Kidney (tissue), 14 donors: Measurements from ENCODE around the gene HAPLN2. TPM values are rescaled to one million over a fixed set of nuclear protein-coding genes. Genes with fewer than 3 reads are reported as not detected.

Experiments used
- DNase-seq, 5 donors: peaks; one replicate each; pipeline ENCODE4 v3.0.0-alpha.2; 2013 to 2020
- FAIRE-seq: peaks from 2 replicates; lab custom pipeline; 2012; peaks lifted over from hg19 to GRCh38; lab: Jason Lieb, UNC
- H3K27ac ChIP-seq, 2 donors: one replicate each; pipeline ENCODE4 v1.7.0; 2013; ENCODE audit warnings: low read depth in 2 of 2, low read length in 2 of 2, inconsistent platforms in 1 of 2
- H3K27me3 ChIP-seq: one replicate; pipeline ENCODE4 v1.7.1; 2013; ENCODE audit warnings: low read length, inconsistent platforms; ENCODE audit not compliant: control insufficient read depth, insufficient read depth
- H3K36me3 ChIP-seq, 3 donors: one replicate each; pipeline versions ENCODE4 v1.7.0 to v1.7.1; 2013; ENCODE audit warnings: low read length in 3 of 3, control low read depth in 1 of 3, inconsistent platforms in 1 of 3; ENCODE audit not compliant: insufficient read depth in 3 of 3, control insufficient read depth in 2 of 3
- H3K4me1 ChIP-seq, 3 donors: one replicate each; pipeline versions ENCODE4 v1.7.0 to v1.7.1; 2013; ENCODE audit warnings: low read length in 3 of 3, inconsistent platforms in 1 of 3, low read depth in 1 of 3; ENCODE audit not compliant: control insufficient read depth in 2 of 3, insufficient read depth in 2 of 3
- H3K4me3 ChIP-seq, 3 donors: one replicate each; pipeline versions ENCODE4 v1.7.0 to v1.8.1; 2013; ENCODE audit warnings: low read length in 3 of 3, control low read depth in 1 of 3, inconsistent platforms in 1 of 3
- H3K9ac ChIP-seq, 3 donors: one replicate each; pipeline versions ENCODE4 v1.7.0 to v1.7.1; 2013; ENCODE audit warnings: low read length in 3 of 3, control low read depth in 1 of 3, inconsistent platforms in 1 of 3
- H3K9me3 ChIP-seq, 3 donors: one replicate each; pipeline versions ENCODE4 v1.7.0 to v1.7.1; 2013; ENCODE audit warnings: low read length in 3 of 3, control low read depth in 1 of 3, inconsistent platforms in 1 of 3; ENCODE audit not compliant: control insufficient read depth in 2 of 3, insufficient read depth in 1 of 3
- CTCF ChIP-seq: IDR thresholded peaks from 3 replicates; pipeline ENCODE4 v1.5.1; 2012; ENCODE audit warnings: mild to moderate bottlenecking, moderate library complexity, borderline replicate concordance; ENCODE audit not compliant: insufficient read depth; ENCODE audit errors: extremely low read depth
- intact Hi-C: fragments of 100-400 bp; cut with DNase I; formaldehyde crosslinking; loops from one replicate; pipeline ENCODE4 v1.11.1; 2022
- polyA plus RNA-seq: library from polyadenylated mRNA; stranded (reverse); fragments of 350-450 nt; fragmentation: Illumina TruSeq; extraction: RNeasy Lipid Tissue Mini Kit (QIAGEN cat#74804); gene quantifications from one replicate; pipeline ENCODE4 v1.2.3, GENCODE V29; 2014; ENCODE audit warnings: low read depth, low replicate concordance; ENCODE audit not compliant: insufficient read depth
- total RNA-seq: library from RNA; stranded (reverse); fragmentation: NEBNext Ultra II Directional; extraction: Animal tissue kit (Norgen Biotek cat#: 25700); gene quantifications from one replicate; pipeline ENCODE4 v1.2.1, GENCODE V29; 2021
- donor health status: control.
- donor health status: control.
- donor health status: control.
- donor health status: control.
- donor health status: control.
- donor health status: DM: yes; HTN: yes; CAD: no.
- donor health status: Normal renal cell carcinoma (clear cell type).

HAPLN2 gene
- total and polyA plus RNA-seq, 2 donors from 2014 or later, result 0.30 to 1.9 TPM

DNA sequence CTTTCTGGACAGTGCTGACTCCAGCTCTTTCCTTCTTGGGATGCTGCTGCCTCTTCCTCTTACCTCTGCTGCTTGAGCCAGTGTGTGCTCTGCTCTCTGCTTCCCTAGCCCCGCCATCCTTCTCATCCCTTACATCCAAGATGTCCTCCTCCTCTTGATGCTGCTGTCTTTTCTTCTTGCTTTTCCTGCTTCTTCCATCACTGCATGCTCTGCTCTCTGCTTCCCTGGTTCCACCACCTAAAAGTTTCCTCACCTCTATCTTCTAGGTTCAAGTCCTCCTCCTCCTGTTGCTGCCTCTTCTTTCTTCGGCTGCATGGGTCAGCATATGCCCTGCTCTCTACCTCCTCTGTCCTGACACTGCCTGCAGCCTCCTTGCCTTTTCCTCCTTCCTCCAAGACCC, 24.2 kb upstream of the HAPLN2 start:
- Histone ChIP-seq H3K9ac (no peak overlapping the region), H3K4me1 (peaks cover 0 to 11% (median 5%) of the 10 kb centered on the region in 3 donors), H3K27me3 (no peaks in the 10 kb centered on the region), H3K9me3 (no peaks in the 10 kb centered on the region), H3K36me3 (peaks cover 9 to 25% (median 16%) of the 10 kb centered on the region in 3 donors), H3K4me3 (no peak overlapping the region), H3K27ac (no peak overlapping the region)
- DNase-seq (no peak), FAIRE-seq (no peak)
- intact Hi-C loops, result no loop called here
- TF ChIP-seq CTCF, result no peak

DNA sequence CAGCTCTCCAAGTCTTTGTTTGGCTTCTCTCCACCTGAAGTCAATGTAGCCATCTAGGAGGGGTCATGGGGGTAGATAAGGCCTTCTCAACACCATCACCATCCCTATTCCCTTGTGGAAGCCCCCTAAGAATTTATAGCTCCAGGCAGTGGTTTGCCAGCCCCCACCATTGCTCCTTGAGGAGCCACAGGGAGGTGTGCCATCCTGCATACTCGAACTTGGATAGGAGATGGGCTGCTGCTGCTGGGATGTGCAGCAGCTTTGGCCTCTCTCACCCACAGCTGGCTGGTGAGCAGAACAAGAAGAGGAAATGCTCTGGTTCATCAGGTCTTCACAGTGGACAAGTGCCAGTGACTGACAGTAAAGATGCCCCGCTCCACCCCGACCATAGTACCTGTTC, 22.8 kb upstream of the HAPLN2 start:
- Histone ChIP-seq H3K36me3 (peaks cover 9 to 25% (median 16%) of the 10 kb centered on the region in 3 donors), H3K9ac (no peak overlapping the region), H3K4me3 (no peak overlapping the region), H3K27ac (no peak overlapping the region), H3K4me1 (peaks cover 0 to 9% (median 0%) of the 10 kb centered on the region in 3 donors), H3K27me3 (no peaks in the 10 kb centered on the region), H3K9me3 (no peaks in the 10 kb centered on the region)
- no peak for TF ChIP-seq CTCF
- FAIRE-seq, result no peak
- DNase-seq, result no peak
- intact Hi-C loops, result no loop called here

GRCh38 chr1:156598125-156598524, 21.1 kb upstream of the HAPLN2 start:
- H3K27me3 ChIP-seq, result no peaks in the 10 kb centered on the region
- no peak overlapping the region for H3K9ac ChIP-seq
- H3K36me3 ChIP-seq, result peaks cover 9 to 24% (median 15%) of the 10 kb centered on the region in 3 donors
- no peak overlapping the region for H3K4me3 ChIP-seq
- FAIRE-seq, result no peak
- TF ChIP-seq CTCF, result no peak
- no peak overlapping the region for H3K27ac ChIP-seq
- peaks cover 0 to 8% (median 6%) of the 10 kb centered on the region in 3 donors for H3K4me1 ChIP-seq
- intact Hi-C loops, result no loop called here
- H3K9me3 ChIP-seq, result no peaks in the 10 kb centered on the region
- no peak for DNase-seq
